ENCODE data around the gene LIPC. TPM values are rescaled to one million over a fixed set of nuclear protein-coding genes. Genes with fewer than 3 reads are reported as not detected.

The LIPC gene
- total RNA-seq, 1 experiment from 2014 or later: not detected

DNA sequence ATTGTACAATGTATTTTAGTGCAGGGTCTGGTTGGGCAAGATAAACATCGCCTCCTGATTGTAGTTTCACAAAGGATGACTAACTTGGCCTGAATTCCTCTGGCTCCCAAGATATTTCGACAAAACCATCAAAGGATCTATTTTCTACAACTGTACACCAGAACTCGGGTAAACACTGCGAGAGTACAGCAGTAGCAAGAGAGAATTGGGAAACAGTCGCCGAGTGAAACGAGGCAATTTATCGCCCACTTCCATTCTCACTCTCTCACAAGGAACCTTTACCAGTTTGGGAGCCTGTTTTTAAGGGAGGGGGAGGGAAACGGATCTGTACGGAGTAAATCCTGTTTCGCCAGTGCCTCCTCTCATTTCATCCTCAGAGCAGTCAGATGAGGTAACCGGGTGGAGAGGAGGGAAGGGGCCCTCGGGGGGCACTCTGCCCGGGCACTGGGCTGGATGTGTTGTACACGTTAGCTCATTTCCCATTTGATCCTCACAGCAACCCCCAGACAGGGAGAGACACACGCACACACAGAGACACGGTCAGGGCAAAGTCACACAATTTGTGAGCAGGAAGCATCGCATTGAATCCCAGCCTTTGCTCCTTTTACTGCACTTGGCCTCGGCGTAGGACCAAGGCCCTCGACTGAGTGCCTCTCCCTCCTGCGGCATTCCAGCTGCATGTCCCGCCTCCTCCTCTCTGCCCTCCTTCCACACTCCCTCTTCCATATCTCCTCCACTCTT, 120.1 kb downstream of the LIPC start:
- POLR2A ChIA-PET (ENCODE audit: low non-redundant PET): no interaction called here
- H3K4me3 ChIP-seq (ENCODE audit: low read depth, low read length, poor library complexity, severe bottlenecking): no peak overlapping the region
- no TSS peak for BruUV-seq (replicated peaks)
- no peaks in the 10 kb centered on the region for H3K27me3 ChIP-seq (replicated peaks; ENCODE audit: insufficient read depth, low read depth, low read length, poor library complexity)
- no peaks in the 10 kb centered on the region for H3K36me3 ChIP-seq (ENCODE audit: insufficient read depth, low read length, poor library complexity, severe bottlenecking)
- no peak overlapping the region for H3K27ac ChIP-seq (ENCODE audit: low read depth, low read length, poor library complexity, severe bottlenecking)
- intact Hi-C loops (cut with micrococcal nuclease; ENCODE audit: unreplicated experiment): no loop called here
- TF ChIP-seq EZH2 (IDR thresholded peaks at IDR 0.05; ENCODE audit: borderline replicate concordance, low read depth, low read length, poor library complexity, severe bottlenecking): no peak
- TF ChIP-seq, protein P1, sequence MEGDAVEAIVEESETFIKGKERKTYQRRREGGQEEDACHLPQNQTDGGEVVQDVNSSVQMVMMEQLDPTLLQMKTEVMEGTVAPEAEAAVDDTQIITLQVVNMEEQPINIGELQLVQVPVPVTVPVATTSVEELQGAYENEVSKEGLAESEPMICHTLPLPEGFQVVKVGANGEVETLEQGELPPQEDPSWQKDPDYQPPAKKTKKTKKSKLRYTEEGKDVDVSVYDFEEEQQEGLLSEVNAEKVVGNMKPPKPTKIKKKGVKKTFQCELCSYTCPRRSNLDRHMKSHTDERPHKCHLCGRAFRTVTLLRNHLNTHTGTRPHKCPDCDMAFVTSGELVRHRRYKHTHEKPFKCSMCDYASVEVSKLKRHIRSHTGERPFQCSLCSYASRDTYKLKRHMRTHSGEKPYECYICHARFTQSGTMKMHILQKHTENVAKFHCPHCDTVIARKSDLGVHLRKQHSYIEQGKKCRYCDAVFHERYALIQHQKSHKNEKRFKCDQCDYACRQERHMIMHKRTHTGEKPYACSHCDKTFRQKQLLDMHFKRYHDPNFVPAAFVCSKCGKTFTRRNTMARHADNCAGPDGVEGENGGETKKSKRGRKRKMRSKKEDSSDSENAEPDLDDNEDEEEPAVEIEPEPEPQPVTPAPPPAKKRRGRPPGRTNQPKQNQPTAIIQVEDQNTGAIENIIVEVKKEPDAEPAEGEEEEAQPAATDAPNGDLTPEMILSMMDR (conservative IDR thresholded peaks at IDR 0.05; ENCODE audit: low read depth, low read length): no peak
- H3K9me3 ChIP-seq (ENCODE audit: low read depth, low read length, poor library complexity, severe bottlenecking): no peaks in the 10 kb centered on the region
- H3K4me1 ChIP-seq (ENCODE audit: insufficient read depth, low read length, poor library complexity, severe bottlenecking): no peaks in the 10 kb centered on the region
- no peak for DNase-seq (ENCODE audit: low spot score)
- CTCF ChIA-PET: no interaction called here

DNA sequence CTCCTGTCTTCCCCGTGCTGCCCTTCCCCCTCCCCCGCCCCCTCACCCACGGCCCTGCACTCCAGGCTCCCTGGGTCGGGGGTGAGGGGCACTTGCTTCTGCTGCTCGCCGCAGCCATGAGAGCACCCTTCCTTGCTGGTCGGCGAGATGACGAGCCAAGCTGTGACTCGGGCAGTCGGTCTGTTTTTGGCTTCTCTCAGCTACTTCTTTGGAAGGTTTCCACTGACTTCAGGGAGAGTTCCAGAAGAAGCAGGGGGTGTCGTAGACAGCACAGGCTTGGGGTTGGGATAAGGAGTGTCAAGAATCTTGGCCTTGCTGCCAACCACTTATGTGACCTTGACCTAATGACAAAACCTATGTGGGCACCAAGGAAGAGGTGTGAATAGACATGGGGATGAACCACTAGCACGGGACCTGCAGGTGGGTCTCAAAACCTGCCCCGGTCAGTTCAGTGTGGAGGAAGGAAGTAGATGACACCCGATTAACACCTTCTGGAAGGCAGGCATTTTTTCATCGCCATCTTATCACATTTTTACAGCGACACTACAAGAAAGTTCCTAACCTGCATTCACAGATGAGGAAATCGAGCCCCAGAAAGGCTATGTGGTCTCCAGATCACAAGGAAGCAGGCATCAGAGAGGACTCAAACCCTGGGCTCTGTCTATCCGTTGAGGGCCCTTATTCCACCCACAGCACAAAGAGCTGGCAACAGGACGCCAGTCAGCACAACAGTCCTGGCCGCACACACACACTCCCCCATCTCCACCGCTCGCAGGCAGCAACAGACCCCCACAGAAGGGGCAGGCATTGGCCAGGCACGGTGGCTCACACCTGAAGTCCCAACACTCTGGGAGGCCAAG, 120.9 kb downstream of the LIPC start:
- BruUV-seq (replicated peaks): no TSS peak
- no peak overlapping the region for H3K27ac ChIP-seq (ENCODE audit: low read depth, low read length, poor library complexity, severe bottlenecking)
- ChIA-PET CTCF (no interaction called here), POLR2A (ENCODE audit: low non-redundant PET) (no interaction called here)
- no peak for TF ChIP-seq EZH2 (IDR thresholded peaks at IDR 0.05; ENCODE audit: borderline replicate concordance, low read depth, low read length, poor library complexity, severe bottlenecking)
- TF ChIP-seq, protein P1 (conservative IDR thresholded peaks at IDR 0.05; ENCODE audit: low read depth, low read length): no peak
- H3K9me3 ChIP-seq (ENCODE audit: low read depth, low read length, poor library complexity, severe bottlenecking): no peaks in the 10 kb centered on the region
- no peak for DNase-seq (ENCODE audit: low spot score)
- intact Hi-C loops (cut with micrococcal nuclease; ENCODE audit: unreplicated experiment): no loop called here
- H3K27me3 ChIP-seq (replicated peaks; ENCODE audit: insufficient read depth, low read depth, low read length, poor library complexity): no peaks in the 10 kb centered on the region
- H3K36me3 ChIP-seq (ENCODE audit: insufficient read depth, low read length, poor library complexity, severe bottlenecking): no peaks in the 10 kb centered on the region
- H3K4me1 ChIP-seq (ENCODE audit: insufficient read depth, low read length, poor library complexity, severe bottlenecking): no peaks in the 10 kb centered on the region
- H3K4me3 ChIP-seq (ENCODE audit: low read depth, low read length, poor library complexity, severe bottlenecking): no peak overlapping the region

DNA sequence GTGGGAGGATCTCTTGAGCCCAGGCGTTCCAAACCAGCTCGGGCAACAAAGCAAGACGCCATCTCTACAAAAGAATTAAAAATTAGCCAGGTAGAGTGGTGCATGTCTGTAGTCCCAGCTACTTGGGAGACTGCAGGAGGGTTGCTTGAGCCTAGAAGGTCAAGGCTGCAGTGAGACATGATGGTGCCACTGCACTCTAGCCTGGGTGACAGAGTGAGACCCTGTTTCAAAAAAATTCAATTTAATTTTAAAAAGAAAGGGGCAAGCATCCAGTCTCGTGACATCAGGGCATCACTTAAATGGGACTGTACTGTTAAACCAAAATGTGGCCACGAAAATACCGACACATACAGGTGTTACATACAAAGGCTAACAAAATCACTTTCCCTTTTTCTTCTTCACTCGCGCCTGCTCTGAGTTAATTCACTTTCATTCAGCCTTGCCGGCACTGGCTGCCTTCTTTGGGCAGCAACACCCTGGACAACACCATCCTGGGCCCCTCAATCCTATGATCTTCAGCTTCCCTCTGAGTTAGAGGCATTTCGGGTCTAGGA, 121.7 kb downstream of the LIPC start:
- no peaks in the 10 kb centered on the region for H3K9me3 ChIP-seq (ENCODE audit: low read depth, low read length, poor library complexity, severe bottlenecking)
- H3K36me3 ChIP-seq (ENCODE audit: insufficient read depth, low read length, poor library complexity, severe bottlenecking): no peaks in the 10 kb centered on the region
- BruUV-seq (replicated peaks): no TSS peak
- CTCF ChIA-PET: no interaction called here
- POLR2A ChIA-PET (ENCODE audit: low non-redundant PET): no interaction called here
- no peak overlapping the region for H3K4me3 ChIP-seq (ENCODE audit: low read depth, low read length, poor library complexity, severe bottlenecking)
- no peaks in the 10 kb centered on the region for H3K27me3 ChIP-seq (replicated peaks; ENCODE audit: insufficient read depth, low read depth, low read length, poor library complexity)
- intact Hi-C loops (cut with micrococcal nuclease; ENCODE audit: unreplicated experiment): no loop called here
- no peak for DNase-seq (ENCODE audit: low spot score)
- H3K4me1 ChIP-seq (ENCODE audit: insufficient read depth, low read length, poor library complexity, severe bottlenecking): no peaks in the 10 kb centered on the region
- TF ChIP-seq EZH2 (IDR thresholded peaks at IDR 0.05; ENCODE audit: borderline replicate concordance, low read depth, low read length, poor library complexity, severe bottlenecking): no peak
- TF ChIP-seq, protein P1 (conservative IDR thresholded peaks at IDR 0.05; ENCODE audit: low read depth, low read length): no peak
- no peak overlapping the region for H3K27ac ChIP-seq (ENCODE audit: low read depth, low read length, poor library complexity, severe bottlenecking)

Data from A673 (cell line).